ENCODE results near the gene ZNF579. TPM values are rescaled to one million over a fixed set of nuclear protein-coding genes. Genes with fewer than 3 reads are reported as not detected.

The ZNF579 gene
- 10.8 and 25.7 TPM in 2 replicates for total RNA-seq

GRCh38 chr19:55580628-55581144, at the start of gene ZNF579:
Gene ZNF579 (minus strand): TSS chr19:55580848. CDS start chr19:55579639, 1,209 bp downstream.

GRCh38 chr19:55624109-55625003, 43.7 kb upstream of the ZNF579 start, which contains the start of gene ZNF784:
Gene ZNF784 (minus strand): TSS chr19:55624566. CDS start chr19:55624561, 5 bp downstream.

GRCh38 chr19:55605637-55606470, 25.2 kb upstream of the ZNF579 start, which contains the start of gene ZNF865:
Gene ZNF865 (plus strand): TSS chr19:55605647. CDS start chr19:55613619, 7,972 bp downstream.

GRCh38 chr19:55599842-55600661, 19.4 kb upstream of the ZNF579 start, which contains the start of gene ZNF524:
Gene ZNF524 (plus strand): TSS chr19:55600288. CDS start chr19:55602113, 1,825 bp downstream.

GRCh38 chr19:55599468-55599841, 18.8 kb upstream of the ZNF579 start, which contains the start of gene FIZ1:
Gene FIZ1 (minus strand): TSS chr19:55599517. CDS start chr19:55597865, 1,652 bp downstream.

GRCh38 chr19:55545443-55545842, 35.2 kb downstream of the ZNF579 start, which contains the start of gene SBK3:
Gene SBK3 (minus strand): TSS chr19:55545543. CDS start chr19:55545543, 0 bp downstream.

GRCh38 chr19:55536951-55537740, 43.5 kb downstream of the ZNF579 start, which contains the start of gene SBK2:
Gene SBK2 (minus strand): TSS chr19:55537133. CDS start chr19:55536294, 839 bp downstream.

Other genes with a start within 250 kb of the ZNF579 start
- 9.9 and 14.8 TPM in 2 replicates for gene KMT5C, start 241.0 kb downstream of the ZNF579 start, total RNA-seq
- gene COX6B2, start 226.1 kb downstream of the ZNF579 start, total RNA-seq, result 1.0 TPM in 1 of 2 replicates, not detected in the other
- 0.13 TPM in 1 of 2 replicates, not detected in the other for gene GARIN5B, start 217.6 kb downstream of the ZNF579 start, total RNA-seq
- gene IL11, start 210.4 kb downstream of the ZNF579 start, total RNA-seq, result 3.3 and 25.3 TPM in 2 replicates
- 1.8 TPM in 1 of 2 replicates, not detected in the other for gene TMEM190, start 204.0 kb downstream of the ZNF579 start, total RNA-seq
- 1.5 and 3.3 TPM in 2 replicates for gene TMEM238, start 196.6 kb downstream of the ZNF579 start, total RNA-seq
- gene RPL28, start 194.9 kb downstream of the ZNF579 start, total RNA-seq, result 446 and 474 TPM in 2 replicates
- 61.7 and 400 TPM in 2 replicates for gene UBE2S, start 173.1 kb downstream of the ZNF579 start, total RNA-seq
- gene SHISA7, start 137.5 kb downstream of the ZNF579 start, total RNA-seq, result under 0.01 TPM in 1 of 2 replicates, not detected in the other
- gene ISOC2, start 119.2 kb downstream of the ZNF579 start, total RNA-seq, result 102 and 133 TPM in 2 replicates
- not detected in 2 replicates for gene C19orf85, start 116.1 kb downstream of the ZNF579 start, total RNA-seq
- gene ZNF628, start 104.2 kb downstream of the ZNF579 start, total RNA-seq, result 8.8 and 19.0 TPM in 2 replicates
- gene NAT14, start 95.7 kb downstream of the ZNF579 start, total RNA-seq, result 27.2 and 76.3 TPM in 2 replicates
- gene SSC5D, start 92.4 kb downstream of the ZNF579 start, total RNA-seq, result 0.81 and 34.0 TPM in 2 replicates
- gene SBK2, start 43.7 kb downstream of the ZNF579 start, total RNA-seq, result 2.4 and 7.9 TPM in 2 replicates
- gene SBK3, start 35.3 kb downstream of the ZNF579 start, total RNA-seq, result 0.13 and 0.16 TPM in 2 replicates
- 6.0 and 8.5 TPM in 2 replicates for gene FIZ1, start 18.7 kb upstream of the ZNF579 start, total RNA-seq
- gene ZNF524, start 19.4 kb upstream of the ZNF579 start, total RNA-seq, result 18.4 and 25.5 TPM in 2 replicates
- 4.6 and 12.7 TPM in 2 replicates for gene ZNF865, start 24.8 kb upstream of the ZNF579 start, total RNA-seq
- 3.7 and 6.7 TPM in 2 replicates for gene ZNF784, start 43.7 kb upstream of the ZNF579 start, total RNA-seq
- 24.8 and 59.3 TPM in 2 replicates for gene ZNF580, start 60.2 kb upstream of the ZNF579 start, total RNA-seq
- gene ZNF581, start 62.8 kb upstream of the ZNF579 start, total RNA-seq, result 23.1 and 60.6 TPM in 2 replicates
- gene CCDC106, start 67.4 kb upstream of the ZNF579 start, total RNA-seq, result 10.6 and 30.8 TPM in 2 replicates
- gene U2AF2, start 74.2 kb upstream of the ZNF579 start, total RNA-seq, result 113 and 234 TPM in 2 replicates
- gene EPN1, start 94.4 kb upstream of the ZNF579 start, total RNA-seq, result 112 and 155 TPM in 2 replicates
- not detected in 2 replicates for gene NLRP9, start 157.6 kb upstream of the ZNF579 start, total RNA-seq
- gene RFPL4A, start 178.2 kb upstream of the ZNF579 start, total RNA-seq, result not detected in 2 replicates
- gene RFPL4AL1, start 188.3 kb upstream of the ZNF579 start, total RNA-seq, result not detected in 2 replicates